Fibroblast of gingiva (primary cell): Measurements from ENCODE around the gene CLIC4.

Experiments
- DNase-seq: peaks from one replicate; pipeline ENCODE4 v3.0.0-alpha.2; 2011; ENCODE audit warnings: low read depth

The CLIC4 gene

DNA sequence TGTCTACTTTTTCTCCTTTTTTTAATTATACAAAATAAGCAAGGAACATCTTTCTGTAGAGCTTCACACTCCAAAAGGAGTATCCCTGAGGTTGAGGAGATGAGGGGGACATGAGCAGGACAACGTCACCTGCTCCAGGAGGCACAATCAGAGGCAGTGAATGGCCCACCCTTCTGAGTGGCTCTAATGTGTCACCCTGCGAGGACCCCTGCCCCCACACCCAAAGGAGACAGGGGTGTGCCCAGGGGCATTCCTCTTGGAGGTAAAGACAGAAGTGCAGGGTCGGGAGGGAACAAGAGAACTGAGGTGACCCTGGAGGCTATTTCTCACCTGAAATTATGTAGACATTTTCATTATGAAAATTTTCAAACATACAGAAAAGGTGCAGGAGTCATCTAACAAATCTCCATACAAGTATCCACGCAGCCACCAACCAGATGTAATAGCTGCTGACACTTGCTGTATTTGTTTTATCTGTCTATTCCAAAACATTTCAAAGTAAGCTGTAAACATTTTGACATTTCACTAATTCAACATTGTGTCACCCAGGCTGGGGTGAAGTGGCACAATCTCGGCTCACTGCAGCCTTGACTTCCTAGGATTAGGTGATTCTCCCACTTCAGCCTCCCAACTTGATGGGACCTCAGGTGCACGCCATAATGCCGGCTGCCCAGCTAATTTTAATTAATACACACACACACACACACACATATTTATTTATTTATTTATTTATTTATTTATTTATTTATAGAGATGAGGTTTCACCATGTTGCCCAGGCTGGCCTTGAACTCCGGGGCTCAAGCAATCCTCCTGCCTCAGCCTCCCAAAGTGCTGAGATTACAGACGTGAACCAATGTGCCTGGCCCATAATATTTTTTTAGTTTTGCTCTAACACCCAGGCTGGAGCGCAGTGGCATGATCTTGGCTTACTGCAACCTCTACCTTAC is 114.1 kb downstream of the CLIC4 start:
- DNase-seq: no peak

DNA sequence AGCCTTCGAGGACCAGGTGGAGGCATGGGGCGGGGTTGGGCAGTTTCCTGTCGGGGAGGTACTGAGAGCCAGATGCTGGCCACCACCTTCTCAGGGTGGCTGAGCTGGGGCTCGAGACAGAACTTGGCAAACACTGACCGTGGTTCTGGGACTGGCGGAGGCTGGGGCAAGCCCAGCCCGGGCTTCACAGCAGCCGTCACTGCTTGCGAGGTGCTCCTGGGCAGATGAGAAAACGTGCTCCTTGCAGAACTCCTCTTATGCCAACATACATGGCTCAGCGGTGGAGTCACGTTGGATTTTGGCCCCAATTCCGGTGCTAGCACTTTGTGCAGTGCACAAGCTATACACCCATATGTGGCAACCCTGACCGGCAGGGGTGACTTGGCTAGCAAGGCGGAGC is 115.6 kb downstream of the CLIC4 start:
- DNase-seq: no peak

DNA sequence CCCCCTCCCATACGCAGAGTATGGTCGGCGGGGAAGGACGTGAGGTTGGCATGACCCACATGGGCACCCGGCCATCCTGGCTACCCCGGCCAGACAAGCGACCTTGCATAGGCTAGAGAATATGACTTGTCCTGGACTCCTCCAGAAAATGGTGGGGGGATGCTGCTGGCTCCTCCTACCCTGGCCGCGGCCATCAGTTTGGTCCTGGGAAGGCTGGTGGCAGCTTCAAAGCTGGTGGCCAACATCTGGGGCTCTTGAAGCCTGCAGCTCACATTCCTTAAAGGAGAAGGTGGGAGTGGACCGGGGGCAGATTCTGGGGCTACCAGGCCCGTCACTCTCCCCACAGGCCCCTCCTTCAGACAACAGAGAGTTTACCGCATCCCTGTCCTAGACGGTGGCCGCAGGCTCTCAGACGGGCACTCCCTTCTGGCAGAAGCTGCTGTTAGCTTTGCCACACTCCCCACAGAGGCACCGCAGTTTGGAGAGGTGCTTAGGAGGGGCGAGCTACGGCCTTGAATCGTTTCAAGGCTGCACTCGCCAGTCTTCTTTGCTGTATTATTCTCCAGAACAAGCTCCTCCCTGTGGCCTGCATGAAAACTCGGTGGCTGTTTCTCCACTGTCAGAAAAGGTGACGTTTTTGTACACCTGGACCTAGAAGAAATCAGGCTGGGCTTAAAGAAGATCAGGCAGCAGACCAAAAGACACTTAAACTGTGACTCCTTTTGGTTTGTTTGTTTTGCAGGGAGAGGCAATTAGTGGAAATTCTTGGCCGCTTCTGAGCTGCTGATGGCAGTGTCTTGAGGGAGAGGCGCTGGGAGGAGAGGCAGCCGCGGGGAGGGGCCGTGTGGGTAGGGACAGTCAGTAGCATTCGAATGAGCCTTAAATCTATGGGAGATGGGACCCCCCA is 116.8 kb downstream of the CLIC4 start:
- DNase-seq: no peak

DNA sequence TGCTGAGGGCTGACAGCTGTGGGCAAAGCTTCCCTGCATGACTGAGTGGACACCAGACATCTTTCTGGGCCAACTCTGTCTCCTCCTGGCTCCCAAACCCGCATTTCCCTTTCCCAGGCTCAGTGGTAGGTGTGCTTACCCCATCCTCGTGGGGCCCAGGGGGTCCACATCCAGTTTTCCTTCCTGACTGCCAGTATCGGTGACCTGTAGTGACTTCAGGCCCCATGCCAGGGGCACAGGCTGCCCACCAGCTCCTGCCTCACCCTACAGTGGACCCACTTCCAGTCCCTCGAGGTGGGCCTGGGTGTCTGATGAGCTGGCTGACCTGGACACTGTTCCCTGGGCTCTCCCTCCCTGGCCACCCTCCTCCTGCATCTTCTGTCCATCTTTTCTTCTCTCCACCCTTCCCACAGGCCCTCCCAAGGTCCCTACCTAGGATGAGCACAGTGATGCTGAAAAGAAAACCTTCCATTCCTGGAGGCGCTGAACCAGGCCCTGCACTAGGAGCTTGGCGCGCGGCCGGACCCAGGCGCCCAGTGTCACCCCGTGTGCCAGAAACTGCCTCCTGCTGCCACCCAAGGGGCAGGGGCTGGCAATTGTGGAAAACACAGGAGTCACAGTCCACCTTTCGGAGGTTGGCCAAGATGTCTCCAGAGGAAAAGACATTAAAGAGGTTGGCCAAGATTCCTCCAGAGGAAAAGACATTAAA is 117.7 kb downstream of the CLIC4 start:
- no peak for DNase-seq

DNA sequence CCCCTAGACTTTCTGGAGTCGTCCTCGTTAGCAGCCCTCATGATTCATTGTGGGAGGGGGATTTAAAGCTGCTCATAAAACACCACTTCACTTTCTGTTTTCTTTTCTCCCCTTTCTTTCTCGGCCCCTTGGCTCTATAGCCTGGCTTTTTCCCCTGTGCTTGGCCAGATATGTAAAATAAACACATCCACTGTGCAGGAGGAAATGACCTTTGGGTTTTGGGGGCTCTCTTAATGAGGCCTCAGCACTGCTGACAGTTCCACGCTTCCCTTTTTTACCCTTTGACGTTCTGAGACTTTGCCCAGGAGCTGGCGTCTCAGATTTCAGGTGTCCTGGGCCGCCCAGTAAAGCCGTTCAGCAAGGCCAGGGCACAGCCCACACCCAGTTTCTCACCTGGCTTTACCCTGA is 119.1 kb downstream of the CLIC4 start:
- no peak for DNase-seq

DNA sequence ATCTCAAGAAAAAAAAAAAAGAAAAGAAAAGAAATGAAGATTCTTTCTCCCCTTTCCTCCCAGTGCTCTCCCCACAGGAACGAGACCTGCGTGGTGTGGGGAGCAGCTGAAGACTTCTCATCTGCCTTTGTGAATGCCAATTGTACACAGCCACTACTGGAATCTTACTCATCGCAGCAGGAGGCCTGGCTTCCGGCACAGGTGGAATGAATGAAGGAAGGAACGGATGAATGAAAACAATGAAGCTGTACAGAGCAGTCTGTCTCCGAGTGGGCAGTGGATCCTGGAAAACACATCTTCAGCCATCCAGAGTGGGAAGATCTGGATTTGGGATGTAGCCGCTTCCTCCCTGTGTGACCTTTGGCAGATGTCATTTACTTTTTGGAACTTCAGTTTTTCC is 119.9 kb downstream of the CLIC4 start:
- no peak for DNase-seq

DNA sequence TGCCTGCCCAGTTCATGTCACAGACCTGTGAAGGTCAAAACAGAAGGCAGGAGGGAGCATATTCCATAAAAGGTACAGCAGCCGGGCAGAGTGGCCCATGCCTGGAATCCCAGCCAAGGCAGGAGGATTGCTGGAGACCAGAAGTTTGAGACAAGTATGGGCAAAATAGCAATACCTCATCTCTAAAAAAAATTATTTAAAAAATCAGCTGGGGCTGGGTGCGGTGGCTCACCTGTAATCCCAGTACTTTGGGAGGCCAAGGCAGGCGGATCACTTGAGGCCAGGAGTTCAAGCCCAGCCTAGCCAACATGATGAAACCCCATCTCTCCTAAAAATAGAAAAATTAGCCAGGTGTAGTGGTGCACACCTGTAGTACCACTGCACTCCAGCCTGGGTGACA is 120.3 kb downstream of the CLIC4 start:
- DNase-seq: no peak

DNA sequence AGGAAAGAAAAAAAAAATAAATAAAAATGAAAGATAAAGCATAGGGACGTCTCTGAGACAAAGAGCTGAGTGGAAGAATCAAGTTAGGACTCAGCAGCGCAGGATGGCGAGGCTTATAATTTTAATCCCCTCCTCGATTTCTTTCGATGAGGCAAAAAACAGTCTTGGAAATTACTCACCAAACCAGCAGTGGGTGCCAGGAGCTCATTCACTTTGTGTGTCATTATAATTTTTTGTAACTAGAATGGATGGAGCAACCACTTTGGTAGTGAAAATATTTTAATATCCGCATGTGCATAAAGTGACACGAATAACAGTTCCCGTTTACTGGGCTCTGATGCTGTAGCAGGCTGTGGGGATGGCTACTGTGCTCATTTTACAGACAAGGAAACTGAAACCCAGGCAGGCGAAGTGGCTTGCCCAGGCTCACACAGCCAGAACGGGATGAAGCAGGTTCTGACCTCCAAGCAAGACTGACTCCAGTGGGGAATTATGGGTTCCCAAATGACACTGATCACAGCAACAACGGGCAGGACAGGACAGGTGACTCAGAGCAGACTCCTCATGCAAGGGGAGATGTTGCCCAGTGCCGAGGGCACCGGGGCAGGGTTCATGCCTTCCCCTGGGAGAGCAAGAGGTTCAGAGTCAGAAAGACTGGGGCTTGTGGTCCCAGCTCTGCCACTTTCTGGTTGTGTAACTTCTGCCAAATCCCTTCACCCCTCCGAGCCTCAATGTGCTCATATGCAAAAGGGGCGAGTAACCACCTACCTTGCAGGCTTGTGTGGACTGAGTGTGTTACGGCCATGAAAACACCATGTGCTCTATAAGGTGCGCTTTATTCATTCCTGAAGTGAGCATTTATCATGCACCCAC is 121.2 kb downstream of the CLIC4 start:
- DNase-seq: no peak

DNA sequence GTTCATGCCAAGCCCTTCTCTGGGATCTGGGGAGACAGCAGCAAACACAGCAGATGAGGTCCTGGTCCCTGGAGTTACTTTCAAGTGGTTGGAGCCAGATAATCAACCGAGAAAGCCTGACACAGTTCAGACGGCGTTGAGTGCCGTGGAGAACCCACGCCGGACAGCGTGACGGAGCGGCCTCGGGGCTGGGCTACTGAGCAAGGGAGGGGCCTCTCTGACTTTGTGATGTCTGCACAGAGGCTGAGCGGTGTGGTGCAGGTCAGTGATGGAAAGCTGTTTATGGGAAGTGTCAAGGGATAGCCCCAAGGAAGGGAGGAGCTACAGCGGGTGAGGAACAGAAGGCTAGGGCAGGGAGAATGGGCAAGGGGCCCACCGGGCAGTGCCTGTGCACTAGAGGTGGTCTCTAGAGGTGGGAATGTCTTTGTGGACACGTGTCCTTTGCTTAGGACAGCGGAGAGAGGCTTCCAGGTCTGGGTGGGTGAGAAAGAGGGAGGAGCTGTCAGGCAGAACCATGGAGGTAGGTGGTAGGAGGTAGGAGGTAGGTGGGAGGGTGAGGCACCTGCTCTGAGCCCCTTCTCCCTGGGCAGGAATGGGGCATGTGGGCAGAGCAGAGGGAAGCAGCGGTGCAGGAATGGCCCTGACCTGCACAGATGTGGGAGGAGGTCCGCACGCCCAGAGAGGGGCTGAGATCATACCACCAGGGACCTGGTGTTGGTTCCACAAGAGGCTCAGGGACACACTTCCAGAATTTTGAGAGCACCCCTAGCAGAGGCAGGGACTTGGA is 122.0 kb downstream of the CLIC4 start:
- DNase-seq: no peak

DNA sequence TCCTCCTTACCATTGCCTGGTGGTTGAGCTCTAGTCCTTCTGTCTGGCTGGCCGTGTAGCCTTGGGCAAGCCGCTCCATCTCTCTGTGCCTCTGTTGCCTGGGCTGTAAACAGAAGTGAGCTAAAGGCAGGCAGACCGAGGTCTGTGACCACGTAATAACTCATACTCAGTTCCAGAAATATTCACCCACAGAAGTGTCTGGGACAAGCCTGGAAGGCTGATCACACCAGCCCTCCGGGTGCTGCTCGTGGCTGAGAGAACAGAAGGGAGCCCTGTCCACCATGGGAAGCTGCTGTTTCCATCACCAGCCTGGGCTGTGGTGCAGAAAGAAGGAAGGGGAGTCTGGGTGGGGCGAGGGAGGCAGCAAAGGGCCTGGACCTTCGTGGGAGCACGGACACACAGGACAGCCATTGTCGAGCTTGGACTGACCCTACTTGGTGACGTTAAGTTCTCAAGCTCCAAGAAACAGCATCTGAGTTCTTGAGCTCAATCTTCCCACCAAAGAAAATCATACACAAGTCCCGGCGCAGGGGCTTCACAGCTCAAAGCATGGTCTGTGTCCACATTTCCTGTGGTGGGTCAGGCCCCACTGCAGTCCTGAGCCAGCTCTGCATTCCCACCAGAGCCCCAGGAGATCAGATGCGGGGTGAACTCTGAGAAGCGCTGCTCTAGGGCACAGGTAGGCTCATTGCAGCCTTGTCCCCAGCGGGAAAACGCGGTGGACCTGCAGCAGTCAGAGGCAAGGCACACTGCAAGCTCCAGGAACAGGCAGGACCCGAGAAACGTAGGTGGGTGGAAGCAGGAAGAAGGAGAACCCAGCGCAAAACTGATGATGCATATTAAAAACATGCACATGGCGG is 123.0 kb downstream of the CLIC4 start:
- DNase-seq: no peak

DNA sequence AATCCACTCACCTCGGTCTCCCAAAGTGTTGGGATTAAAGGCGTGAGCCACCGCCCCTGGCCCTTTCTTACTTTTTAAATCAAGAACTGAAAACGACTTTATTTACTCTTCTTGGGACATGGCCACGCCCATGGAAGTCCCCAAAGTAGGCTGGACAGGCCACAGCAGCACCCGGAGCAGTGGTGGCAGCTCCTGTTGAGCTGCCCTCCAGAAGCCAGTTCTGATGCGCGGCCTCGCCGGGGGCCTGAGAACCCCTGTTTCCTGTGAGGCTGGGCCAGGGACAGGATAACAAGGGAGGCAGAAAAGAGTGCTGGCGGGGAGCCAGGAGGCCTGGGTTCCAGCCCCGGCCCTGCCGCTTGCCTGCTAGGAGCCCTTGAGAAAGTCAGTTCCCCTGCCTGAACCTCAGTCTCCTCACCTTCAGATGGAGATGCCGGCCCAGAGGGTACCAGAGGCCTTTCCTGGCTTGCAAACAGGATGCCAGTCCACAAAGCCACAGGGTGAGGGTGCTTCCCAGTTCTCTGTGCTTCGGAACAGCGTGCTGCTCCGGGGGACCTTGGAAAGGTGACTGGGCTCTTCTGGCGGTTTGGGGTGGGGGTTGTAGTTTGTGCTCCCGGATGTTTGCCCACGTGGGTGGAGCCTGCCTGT is 125.4 kb downstream of the CLIC4 start:
- no peak for DNase-seq

DNA sequence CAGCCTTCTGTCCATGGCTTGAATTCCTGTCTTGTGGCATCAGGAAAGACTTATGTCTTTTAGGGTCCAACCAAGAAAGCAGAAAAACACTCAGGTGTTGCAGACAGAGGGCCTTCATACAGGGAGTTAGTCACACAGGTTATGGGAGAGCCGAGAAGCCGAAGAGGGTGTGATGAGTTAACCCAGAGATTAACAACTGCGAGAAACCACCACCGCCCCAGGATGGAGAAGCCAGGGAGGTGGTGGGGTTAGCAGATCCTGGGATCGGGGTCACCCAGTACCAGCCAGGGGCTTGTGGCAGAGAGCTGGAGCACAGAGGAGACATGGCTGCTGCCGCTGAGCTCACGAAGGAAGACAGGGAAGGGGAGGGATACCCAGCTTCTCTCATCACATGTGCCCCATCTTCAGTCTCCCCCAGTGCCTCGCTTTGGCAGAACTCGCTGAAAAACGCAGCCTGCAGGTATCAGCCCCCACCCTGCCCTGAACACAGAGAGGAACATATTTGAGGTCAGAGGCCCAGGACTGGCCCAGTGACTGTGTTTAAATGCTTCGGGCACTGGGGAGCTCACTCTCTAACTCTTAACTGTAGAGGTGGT is 126.2 kb downstream of the CLIC4 start:
- no peak for DNase-seq

DNA sequence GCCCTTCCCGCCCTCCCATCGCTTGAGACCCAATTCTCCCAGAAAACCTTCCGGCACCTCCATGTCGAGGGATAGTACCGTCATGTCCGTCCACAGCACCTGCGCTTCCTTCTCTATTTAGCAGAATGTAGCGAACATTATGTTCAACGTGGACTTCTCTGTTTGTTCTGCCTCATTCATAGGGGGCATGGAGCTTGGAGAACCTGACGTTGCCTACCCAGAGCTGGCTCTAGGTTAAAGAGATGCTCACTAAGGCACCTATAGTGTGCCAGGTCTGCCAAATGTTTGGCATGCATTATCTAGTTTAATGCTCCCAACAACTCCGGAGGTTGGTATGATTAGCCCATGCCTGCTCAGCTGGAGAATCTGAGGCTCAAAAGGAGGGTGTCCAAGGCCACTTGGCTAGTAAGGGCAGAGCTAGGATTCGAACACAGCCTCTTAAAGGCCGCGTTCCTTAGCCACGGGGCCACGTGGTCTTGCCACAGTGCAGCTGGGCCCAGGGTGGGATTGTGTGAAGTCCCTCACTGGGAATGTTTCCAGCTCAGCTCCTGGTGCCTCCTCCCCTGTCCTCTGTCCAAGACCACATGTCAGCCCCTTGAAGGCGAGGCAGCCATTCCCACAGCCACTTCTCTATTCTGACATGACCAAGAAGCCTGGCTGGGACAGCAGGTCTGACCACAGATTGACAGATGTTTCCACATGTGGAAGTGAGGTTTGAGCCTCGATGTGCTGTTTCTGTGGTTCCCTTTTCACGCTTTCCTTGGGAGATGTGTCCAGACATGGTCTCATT is 127.0 kb downstream of the CLIC4 start:
- no peak for DNase-seq

DNA sequence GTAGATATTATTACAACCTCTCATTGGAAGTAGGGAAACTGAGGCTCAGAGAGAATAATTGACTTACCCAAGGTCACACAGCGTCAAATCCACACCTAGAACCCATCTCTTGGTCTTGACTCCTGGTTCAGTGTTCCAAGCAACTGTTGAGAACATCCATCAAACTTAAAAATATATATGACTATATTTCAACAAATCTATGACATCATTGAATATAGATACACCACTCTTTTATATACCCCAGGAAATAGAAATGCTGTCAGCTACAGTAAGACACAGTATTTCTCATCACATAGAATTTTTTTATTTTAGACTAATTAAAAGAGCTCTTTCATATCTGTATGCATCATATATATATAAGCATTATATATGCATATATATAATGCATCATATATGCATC is 127.9 kb downstream of the CLIC4 start:
- DNase-seq: no peak

DNA sequence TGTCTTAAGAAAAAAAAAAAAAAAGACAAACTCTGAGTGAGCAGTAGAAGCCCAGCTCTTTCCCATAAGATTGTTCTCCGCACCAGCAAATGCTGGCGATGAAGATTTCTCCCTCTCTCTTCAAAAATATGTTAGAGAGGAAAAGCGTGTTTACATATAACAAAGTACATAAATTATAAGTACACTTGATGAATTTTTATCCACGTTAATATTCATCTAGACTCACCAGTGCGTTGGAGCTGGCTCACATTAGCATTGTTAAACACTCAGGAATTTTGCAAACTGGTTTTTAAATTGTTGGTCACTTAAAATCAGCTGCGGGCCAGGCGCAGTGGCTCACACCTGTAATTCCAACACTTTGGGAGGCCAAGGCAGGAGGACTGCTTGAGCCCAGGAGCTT is 128.8 kb downstream of the CLIC4 start:
- no peak for DNase-seq

DNA sequence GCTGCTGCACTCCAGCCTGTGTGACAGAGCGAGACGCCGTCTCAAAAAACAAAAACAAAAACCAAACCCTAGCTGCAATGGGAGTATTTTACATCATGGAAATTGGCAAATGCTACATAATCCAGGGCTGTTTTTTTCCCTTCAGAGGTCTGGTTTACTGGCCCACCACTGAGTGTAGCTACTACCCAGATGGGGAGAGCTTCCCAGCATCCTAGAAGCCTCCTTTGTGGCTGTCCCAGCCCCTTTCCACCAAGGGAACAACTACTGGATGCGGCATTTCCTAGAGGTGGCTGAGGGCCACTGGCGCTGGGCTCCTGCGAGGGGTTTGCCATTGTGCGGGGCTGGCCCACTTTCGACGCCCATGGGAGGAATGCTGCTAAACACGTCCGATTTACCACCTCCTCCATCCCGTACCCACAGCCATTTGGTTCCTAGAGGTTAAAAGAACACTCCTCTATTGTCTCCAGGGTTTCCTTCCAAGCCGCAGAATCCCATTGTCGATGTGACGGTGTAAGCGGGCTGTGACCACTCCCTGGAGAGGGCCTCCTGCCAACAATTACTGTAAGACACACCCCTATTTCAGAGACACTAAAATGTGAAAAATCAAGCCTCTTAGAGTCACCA is 129.5 kb downstream of the CLIC4 start:
- DNase-seq: no peak

DNA sequence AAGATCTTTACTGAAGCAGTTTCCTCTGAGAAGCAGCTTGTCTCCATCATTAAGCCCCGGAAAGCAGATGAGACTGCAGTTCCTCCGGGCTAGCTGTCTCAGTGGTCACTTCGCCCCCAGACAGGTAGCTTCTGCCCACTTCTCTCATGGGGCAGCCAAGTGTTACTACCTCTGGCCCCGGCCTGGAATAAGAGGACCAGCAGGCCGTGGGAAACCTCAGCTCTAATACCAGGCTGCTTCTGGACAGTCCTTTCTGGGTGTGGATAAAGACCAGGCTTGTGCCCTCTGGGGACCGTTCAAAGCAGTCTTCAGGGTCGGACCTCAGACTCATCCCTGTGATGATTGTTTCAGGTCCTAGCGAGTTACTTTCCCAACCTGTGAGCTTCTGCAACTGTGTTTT is 130.0 kb downstream of the CLIC4 start:
- no peak for DNase-seq
